Hypothalamus (tissue), 51 donors: Measurements from ENCODE around the gene PPM1L.
A peak's percentile ranks its signal among the peaks of the same experiment; 100 is the strongest.

Source experiments
- DNase-seq, 51 donors: peaks; one replicate each; lab custom pipeline; 2025; lab: John Stamatoyannopoulos, UW

PPM1L gene

GRCh38 chr3:160804762-160805161, 48.7 kb downstream of the PPM1L start:
- DNase-seq, result peak in 19 of 51 donors; percentile 8 to 52 (median 26)

GRCh38 chr3:160806094-160806493, 50.1 kb downstream of the PPM1L start:
- no peak for DNase-seq

GRCh38 chr3:160806686-160807085, 50.7 kb downstream of the PPM1L start:
- DNase-seq, result no peak

GRCh38 chr3:160808838-160809237, 52.8 kb downstream of the PPM1L start:
- peak in 5 of 51 donors; percentile 7 to 13 (median 11) for DNase-seq

GRCh38 chr3:160809453-160809852, 53.4 kb downstream of the PPM1L start:
- DNase-seq, result no peak

- peak in 1 of 51 donors; percentile 7 for DNase-seq
Observed at GRCh38 chr3:160810362-160811236, 54.6 kb downstream of the PPM1L start.

- no peak for DNase-seq
Observed at GRCh38 chr3:160811237-160811548, 55.2 kb downstream of the PPM1L start.

- DNase-seq, result peak in 1 of 51 donors; percentile 15
Observed at GRCh38 chr3:160812304-160812703, 56.3 kb downstream of the PPM1L start.

GRCh38 chr3:160815280-160815679, 59.2 kb downstream of the PPM1L start:
- no peak for DNase-seq

GRCh38 chr3:160820022-160820421, 64.0 kb downstream of the PPM1L start:
- DNase-seq, result no peak

- DNase-seq, result no peak
Observed at GRCh38 chr3:160820430-160820829, 64.4 kb downstream of the PPM1L start.

- DNase-seq, result no peak
Observed at GRCh38 chr3:160822936-160823335, 66.9 kb downstream of the PPM1L start.

- DNase-seq, result no peak
Observed at GRCh38 chr3:160825311-160825800, 69.3 kb downstream of the PPM1L start.

- no peak for DNase-seq
Observed at GRCh38 chr3:160826408-160826807, 70.4 kb downstream of the PPM1L start.

- DNase-seq, result no peak
Observed at GRCh38 chr3:160826991-160827390, 71.0 kb downstream of the PPM1L start.

- no peak for DNase-seq
Observed at GRCh38 chr3:160827516-160827915, 71.5 kb downstream of the PPM1L start.

- DNase-seq, result no peak
Observed at GRCh38 chr3:160828880-160829279, 72.8 kb downstream of the PPM1L start.

GRCh38 chr3:160829486-160830009, 73.5 kb downstream of the PPM1L start:
- no peak for DNase-seq

- DNase-seq, result no peak
Observed at GRCh38 chr3:160830796-160831195, 74.8 kb downstream of the PPM1L start.

- DNase-seq, result no peak
Observed at GRCh38 chr3:160831401-160831800, 75.4 kb downstream of the PPM1L start.

GRCh38 chr3:160837394-160837980, 81.5 kb downstream of the PPM1L start:
- no peak for DNase-seq

GRCh38 chr3:160840590-160840989, 84.6 kb downstream of the PPM1L start:
- no peak for DNase-seq
